H1 (cell line): ENCODE results near the gene PKD1. TPM values are rescaled to one million over a fixed set of nuclear protein-coding genes. Genes with fewer than 3 reads are reported as not detected.

ENCODE experiments used
- ATF2 ChIP-seq: IDR thresholded peaks from 2 replicates; pipeline ENCODE4 v1.6.1; 2012; ENCODE audit warnings: low read length, inconsistent platforms
- BCL11A ChIP-seq, 2 experiments: IDR thresholded peaks; one replicate each; pipeline ENCODE4 v1.6.1; 2011; ENCODE audit warnings: low read depth in 2 of 2, low read length in 2 of 2, mild to moderate bottlenecking in 2 of 2
- CEBPB ChIP-seq: IDR thresholded peaks from 2 replicates; pipeline ENCODE4 v1.6.1; 2012; ENCODE audit warnings: low read depth, low read length
- HDAC2 ChIP-seq, 2 experiments: fragments of 300-600 bp in 1 of 2; sonication (generic) in 1 of 2; IDR thresholded peaks; 2 replicates each; pipeline ENCODE4 v1.6.1; 2011 to 2012; ENCODE audit warnings: low read depth in 2 of 2, low read length in 2 of 2, mild to moderate bottlenecking in 2 of 2, moderate library complexity in 2 of 2, borderline replicate concordance in 1 of 2, inconsistent platforms in 1 of 2
- KDM5A ChIP-seq: fragments of 200-600 bp; IDR thresholded peaks from 2 replicates; pipeline ENCODE4 v1.7.1; 2012; ENCODE audit warnings: mild to moderate bottlenecking, low read length, inconsistent platforms, mixed read lengths
- POLR2A ChIP-seq, 2 experiments: IDR thresholded peaks; 1 replicate in 1 of 2; 2 replicates in 1 of 2; pipeline ENCODE4 v1.6.1; 2011; ENCODE audit warnings: low read depth in 2 of 2, low read length in 2 of 2, mild to moderate bottlenecking in 2 of 2; ENCODE audit errors: control extremely low read depth in 1 of 2
- RBBP5 ChIP-seq: IDR thresholded peaks from 2 replicates; pipeline ENCODE4 v1.7.1; 2012; ENCODE audit warnings: low read depth, mild to moderate bottlenecking, inconsistent platforms, low read length, moderate library complexity, borderline replicate concordance
- SIRT6 ChIP-seq: IDR thresholded peaks from one replicate; pipeline ENCODE4 v1.7.1; 2012; ENCODE audit warnings: low read length, inconsistent platforms
- SP4 ChIP-seq: IDR thresholded peaks from 2 replicates; pipeline ENCODE4 v1.6.1; 2012; ENCODE audit warnings: low read length, inconsistent platforms
- TAF7 ChIP-seq: optimal IDR thresholded peaks from 2 replicates; pipeline ENCODE3; 2011; ENCODE audit warnings: low read depth, mild to moderate bottlenecking, inconsistent platforms, low read length, moderate library complexity, borderline replicate concordance
- TBP ChIP-seq: IDR thresholded peaks from 2 replicates; pipeline ENCODE4 v1.6.1; 2011; ENCODE audit warnings: low read depth, low read length, improper control_type of control experiment
- YY1 ChIP-seq: IDR thresholded peaks from 2 replicates; pipeline ENCODE4 v1.6.1; 2011; ENCODE audit warnings: low read depth, mild to moderate bottlenecking, low read length
- polyA plus RNA-seq, 7 experiments: library from polyadenylated mRNA; depleted of rRNA in 3 of 7; stranded (reverse) in 5 of 7; unstranded in 2 of 7; fragments of >200 nt in 5 of 7; fragments of 200-250 nt in 2 of 7; gene quantifications; 1 replicate in 5 of 7; 2 replicates in 1 of 7; 4 replicates in 1 of 7; pipeline versions ENCODE4 v1.2.1 to v1.2.3, GENCODE V29; 2011 to 2013; ENCODE audit warnings: missing spikeins in 2 of 7, mixed read lengths in 2 of 7
- total RNA-seq: library from RNA; stranded (reverse); fragmentation: NEBNext Ultra II Directional; extraction: Animal tissue kit (Norgen Biotek cat#: 25700); gene quantifications from 2 replicates; pipeline ENCODE4 v1.2.1, GENCODE V29; 2021

PKD1 gene
- total and polyA plus RNA-seq, 2 of the 8 experiments (the other 6 are each of a cell fraction or from before 2014, with no cell fraction given): 40.6 to 52.7 TPM

GRCh38 chr16:2092866-2093265 lies 42.8 kb downstream of the PKD1 start (continued):
- TF ChIP-seq ATF2 (no peak), TBP (no peak), RBBP5 (no peak), KDM5A (no peak), BCL11A (IDR thresholded peaks at IDR 0.05; ENCODE audit: low read depth in 2 of 2, low read length in 2 of 2) (no peak), CEBPB (no peak), POLR2A (IDR thresholded peaks at IDR 0.05; ENCODE audit: control extremely low read depth in 1 of 2, low read depth in 2 of 2, low read length in 2 of 2) (no peak), HDAC2 (IDR thresholded peaks at IDR 0.05; ENCODE audit: borderline replicate concordance in 1 of 2, low read depth in 2 of 2, low read length in 2 of 2) (no peak), YY1 (no peak), SIRT6 (no peak), TAF7 (no peak), SP4 (no peak)
- TF ChIP-seq, all 59 proteins: peak for 0
